Stimulated activated CD4-positive, alpha-beta T cell treated with anti-CD3 and anti-CD28 coated beads, TNF-alpha, amount 100 ng/mL, for 4 hours (primary cell): ENCODE results near the gene NOL4L.

Source experiments
- DNase-seq, 3 experiments: peaks; one replicate each; pipeline ENCODE4 v3.0.0-alpha.2; 2020; ENCODE audit warnings: low read depth in 3 of 3

The NOL4L gene

GRCh38 chr20:32483351-32484224, 101.5 kb downstream of the NOL4L start:
- DNase-seq = peak; percentile 40 to 50 (median 48)

- DNase-seq = no peak
Observed at GRCh38 chr20:32482442-32483261, 102.5 kb downstream of the NOL4L start.

- no peak for DNase-seq
Observed at GRCh38 chr20:32482143-32482441, 103.0 kb downstream of the NOL4L start.

- DNase-seq = no peak
Observed at GRCh38 chr20:32481311-32482142, 103.6 kb downstream of the NOL4L start.

- DNase-seq = no peak
Observed at GRCh38 chr20:32480371-32481241, 104.5 kb downstream of the NOL4L start.

GRCh38 chr20:32479697-32480171, 105.4 kb downstream of the NOL4L start:
- DNase-seq = no peak

GRCh38 chr20:32479012-32479411, 106.1 kb downstream of the NOL4L start:
- no peak for DNase-seq

- DNase-seq = no peak
Observed at GRCh38 chr20:32478576-32478975, 106.6 kb downstream of the NOL4L start.

GRCh38 chr20:32477594-32478512, 107.3 kb downstream of the NOL4L start:
- DNase-seq = no peak

GRCh38 chr20:32476684-32477593, 108.2 kb downstream of the NOL4L start:
- DNase-seq = no peak

GRCh38 chr20:32474967-32475811, 109.9 kb downstream of the NOL4L start:
- DNase-seq = no peak

- no peak for DNase-seq
Observed at GRCh38 chr20:32474717-32474966, 110.5 kb downstream of the NOL4L start.

- no peak for DNase-seq
Observed at GRCh38 chr20:32474009-32474716, 111.0 kb downstream of the NOL4L start.

- DNase-seq = no peak
Observed at GRCh38 chr20:32473231-32474008, 111.7 kb downstream of the NOL4L start.

GRCh38 chr20:32472581-32473207, 112.4 kb downstream of the NOL4L start:
- no peak for DNase-seq

GRCh38 chr20:32470940-32471339, 114.2 kb downstream of the NOL4L start:
- no peak for DNase-seq
